Osteocyte (in vitro differentiated cells): ENCODE data around the gene IFTAP. TPM values are rescaled to one million over a fixed set of nuclear protein-coding genes. Genes with fewer than 3 reads are reported as not detected.

ENCODE experiments used
- DNase-seq: peaks from one replicate; pipeline ENCODE4 v3.0.0; 2021; ENCODE audit warnings: mixed read lengths; ENCODE audit not compliant: unreplicated experiment; ENCODE audit errors: extremely low spot score
- H3K27ac Mint-ChIP-seq: one replicate; pipeline ENCODE4 v1.8.0; 2021; ENCODE audit warnings: mild to moderate bottlenecking, mixed read lengths; ENCODE audit not compliant: unreplicated experiment
- H3K27me3 Mint-ChIP-seq: one replicate; pipeline ENCODE4 v1.8.0; 2021; ENCODE audit warnings: mixed read lengths; ENCODE audit not compliant: unreplicated experiment
- H3K36me3 Mint-ChIP-seq: one replicate; pipeline ENCODE4 v1.8.0; 2021; ENCODE audit warnings: mixed read lengths; ENCODE audit not compliant: unreplicated experiment
- H3K4me1 Mint-ChIP-seq: one replicate; pipeline ENCODE4 v1.8.0; 2021; ENCODE audit warnings: mixed read lengths; ENCODE audit not compliant: unreplicated experiment
- H3K4me3 Mint-ChIP-seq: one replicate; pipeline ENCODE4 v1.8.0; 2021; ENCODE audit warnings: mild to moderate bottlenecking, moderate library complexity, mixed read lengths; ENCODE audit not compliant: unreplicated experiment
- H3K9me3 Mint-ChIP-seq: one replicate; pipeline ENCODE4 v1.8.0; 2021; ENCODE audit warnings: mixed read lengths; ENCODE audit not compliant: unreplicated experiment
- CTCF ChIP-seq: fragments of 200-600 bp; sonication (generic); IDR thresholded peaks from 2 replicates; pipeline ENCODE4 v1.5.0; 2021; ENCODE audit warnings: antibody characterized with exemption, mild to moderate bottlenecking, moderate library complexity
- total RNA-seq: library from RNA; stranded (reverse); gene quantifications from 2 replicates; pipeline ENCODE4 v1.2.1, GENCODE V29; 2021

IFTAP gene
- total RNA-seq, 1 donor from 2014 or later = 22.5 TPM

GRCh38 chr11:36605221-36606216 lies 11.2 kb downstream of the IFTAP start:
- Mint-ChIP-seq H3K27me3 (no peaks in the 10 kb centered on the region), H3K27ac (no peak overlapping the region), H3K4me3 (no peak overlapping the region), H3K4me1 (no peaks in the 10 kb centered on the region), H3K36me3 (no peaks in the 10 kb centered on the region), H3K9me3 (no peaks in the 10 kb centered on the region)
- TF ChIP-seq CTCF = no peak
- no peak for DNase-seq

GRCh38 chr11:36608491-36609199 lies 14.3 kb downstream of the IFTAP start:
- DNase-seq = no peak
- no peak overlapping the region for H3K27ac Mint-ChIP-seq
- no peaks in the 10 kb centered on the region for H3K27me3 Mint-ChIP-seq
- no peak overlapping the region for H3K4me3 Mint-ChIP-seq
- no peaks in the 10 kb centered on the region for H3K4me1 Mint-ChIP-seq
- no peak for TF ChIP-seq CTCF
- H3K36me3 Mint-ChIP-seq = peaks cover 5% of the 10 kb centered on the region
- no peaks in the 10 kb centered on the region for H3K9me3 Mint-ChIP-seq

GRCh38 chr11:36609383-36609782 lies 15.1 kb downstream of the IFTAP start:
- H3K36me3 Mint-ChIP-seq = peaks cover 5% of the 10 kb centered on the region
- H3K27me3 Mint-ChIP-seq = no peaks in the 10 kb centered on the region
- no peaks in the 10 kb centered on the region for H3K4me1 Mint-ChIP-seq
- DNase-seq = no peak
- no peaks in the 10 kb centered on the region for H3K9me3 Mint-ChIP-seq
- no peak overlapping the region for H3K4me3 Mint-ChIP-seq
- no peak for TF ChIP-seq CTCF
- H3K27ac Mint-ChIP-seq = no peak overlapping the region

- Mint-ChIP-seq H3K9me3 (no peaks in the 10 kb centered on the region), H3K36me3 (peaks cover 8% of the 10 kb centered on the region), H3K4me1 (peaks cover 20% of the 10 kb centered on the region), H3K27me3 (no peaks in the 10 kb centered on the region), H3K4me3 (no peak overlapping the region), H3K27ac (no peak overlapping the region)
- TF ChIP-seq CTCF = no peak
- no peak for DNase-seq
These were observed 21.5 kb downstream of the IFTAP start for GRCh38 chr11:36615826-36616225.
